Activated CD4-positive, alpha-beta T cell treated with anti-CD3 and anti-CD28 coated beads, Interleukin-2, amount 50 U/mL, for 16 hours (primary cell): ENCODE results near the gene WDR31.
"Not testable (repeated sequence)": the region's sequence is repeated elsewhere in the genome, so short reads cannot be mapped to it uniquely, and the experiment has no call there.

ENCODE experiments used
- DNase-seq: peaks from one replicate; pipeline ENCODE4 v3.0.0-alpha.2; 2020

Gene WDR31

GRCh38 chr9:113368348-113368981 lies 28.4 kb upstream of the WDR31 start:
- no peak for DNase-seq

GRCh38 chr9:113365652-113366051 lies 25.6 kb upstream of the WDR31 start:
- DNase-seq: not testable (repeated sequence)

- DNase-seq: no peak
Measured at GRCh38 chr9:113364951-113365350, 24.9 kb upstream of the WDR31 start.

- DNase-seq: no peak
Measured at GRCh38 chr9:113363336-113363735, 23.3 kb upstream of the WDR31 start.

GRCh38 chr9:113361304-113362018 lies 21.4 kb upstream of the WDR31 start:
- DNase-seq: no peak

- no peak for DNase-seq
Measured at GRCh38 chr9:113360242-113360842, 20.3 kb upstream of the WDR31 start.

GRCh38 chr9:113359385-113359784 lies 19.3 kb upstream of the WDR31 start:
- no peak for DNase-seq

- DNase-seq: no peak
Measured at GRCh38 chr9:113356686-113357292, 16.7 kb upstream of the WDR31 start.

GRCh38 chr9:113355040-113355596 lies 15.0 kb upstream of the WDR31 start:
- DNase-seq: no peak

GRCh38 chr9:113352411-113352810 lies 12.3 kb upstream of the WDR31 start:
- DNase-seq: no peak

GRCh38 chr9:113352006-113352405 lies 11.9 kb upstream of the WDR31 start:
- DNase-seq: no peak

GRCh38 chr9:113350937-113351336 lies 10.9 kb upstream of the WDR31 start:
- DNase-seq: peak; percentile 76

- peak; percentile 50 for DNase-seq
Measured at GRCh38 chr9:113350107-113350661, 10.1 kb upstream of the WDR31 start.

- DNase-seq: peak; percentile 61
Measured at GRCh38 chr9:113349445-113350094, 9.5 kb upstream of the WDR31 start, which contains the start of gene BSPRY. Gene BSPRY (plus strand): TSS chr9:113349541. CDS start chr9:113349580, 39 bp downstream.

- no peak for DNase-seq
Measured at GRCh38 chr9:113349066-113349444, 9.0 kb upstream of the WDR31 start.

GRCh38 chr9:113348437-113348836 lies 8.4 kb upstream of the WDR31 start:
- DNase-seq: no peak

GRCh38 chr9:113345671-113346070 lies 5.6 kb upstream of the WDR31 start:
- DNase-seq: no peak

GRCh38 chr9:113345190-113345589 lies 5.1 kb upstream of the WDR31 start:
- DNase-seq: no peak

- no peak for DNase-seq
Measured at GRCh38 chr9:113343732-113344231, 3.7 kb upstream of the WDR31 start.

GRCh38 chr9:113341712-113342410 lies 1.8 kb upstream of the WDR31 start:
- DNase-seq: no peak

- DNase-seq: no peak
Measured at GRCh38 chr9:113337714-113338113, 2.4 kb downstream of the WDR31 start.

- DNase-seq: no peak
Measured at GRCh38 chr9:113331780-113332179, 8.3 kb downstream of the WDR31 start.
